GM19395 (cell line): Measurements from ENCODE around the gene ZFAND3.
"Not testable (repeated sequence)": the region's sequence is repeated elsewhere in the genome, so short reads cannot be mapped to it uniquely, and the experiment has no call there.

Experiments used
- ATAC-seq: cut with Tn5 transposase; IDR thresholded peaks from one replicate; pipeline ENCODE4 v1.9.1; 2021; ENCODE audit warnings: mild to moderate bottlenecking, moderate library complexity; ENCODE audit not compliant: unreplicated experiment

The ZFAND3 gene

DNA sequence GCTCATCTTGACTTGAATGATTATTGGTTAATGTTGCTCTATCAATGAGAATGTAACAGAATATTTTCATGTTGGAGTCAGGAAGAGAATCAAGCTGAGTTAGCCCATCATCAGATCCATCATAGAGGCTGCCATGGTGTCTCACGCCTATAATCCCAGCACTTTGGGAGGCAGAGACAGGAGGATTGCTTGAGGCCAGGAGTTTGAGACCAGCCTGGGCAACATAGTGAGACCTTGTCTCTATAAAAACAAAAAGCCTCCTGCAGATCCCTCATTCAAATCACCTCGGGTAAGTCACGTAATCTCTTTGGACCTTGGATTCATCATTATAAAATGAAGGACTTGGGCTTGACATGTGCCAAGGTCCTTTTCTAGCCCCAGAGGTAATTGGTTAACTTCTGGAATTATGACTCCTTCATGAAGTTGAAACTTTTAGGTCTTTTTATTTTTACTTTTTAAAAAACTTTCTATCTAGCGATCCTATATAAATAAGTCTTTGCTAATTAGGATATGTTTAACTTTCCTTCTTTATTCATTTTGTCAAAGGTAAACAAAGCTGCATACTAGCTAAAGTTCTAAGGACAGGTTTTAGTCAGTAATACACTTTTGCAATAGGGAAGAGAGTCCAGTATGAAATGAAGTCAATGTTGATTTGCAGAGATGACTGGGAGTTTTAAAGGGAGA lies 110.9 kb downstream of the ZFAND3 start:
- ATAC-seq = no peak

DNA sequence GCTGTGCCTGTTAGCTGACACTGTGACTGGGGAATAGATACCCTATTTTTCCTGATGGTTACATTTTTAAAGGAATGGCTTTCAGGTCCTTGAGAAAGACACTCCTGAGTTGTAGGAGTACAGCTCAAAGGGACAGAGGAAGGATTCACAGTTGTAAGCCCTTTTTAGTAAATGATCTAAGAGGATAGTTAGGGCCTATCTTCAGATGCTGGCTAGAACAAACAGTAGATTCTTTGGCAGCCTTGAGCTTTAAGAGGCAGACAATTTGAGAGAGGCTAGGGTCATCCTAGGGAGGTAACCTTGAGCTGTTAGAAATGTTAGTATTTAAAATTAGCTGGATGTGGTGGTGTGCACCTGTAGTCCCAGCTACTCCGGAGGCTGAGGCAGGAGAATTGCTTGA lies 111.5 kb downstream of the ZFAND3 start:
- no peak for ATAC-seq

DNA sequence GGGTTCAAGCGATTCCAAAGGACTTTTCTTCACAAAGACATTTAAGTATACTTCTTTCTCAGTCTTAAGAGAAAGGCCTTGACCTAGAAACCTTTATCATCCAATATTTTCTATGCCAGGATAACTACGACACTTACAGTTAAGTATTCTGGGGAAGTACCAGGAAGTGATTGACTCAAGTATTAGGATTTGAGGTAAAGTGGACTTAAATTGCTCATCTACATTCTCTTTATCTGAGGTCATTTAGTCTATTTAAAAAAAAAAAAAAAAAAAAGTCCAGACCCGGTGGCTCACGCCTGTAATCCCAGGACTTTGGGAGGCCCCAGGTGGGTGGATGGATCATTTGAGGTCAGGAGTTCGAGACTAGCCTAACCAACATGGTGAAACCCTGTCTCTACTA lies 114.7 kb downstream of the ZFAND3 start:
- ATAC-seq = no peak

DNA sequence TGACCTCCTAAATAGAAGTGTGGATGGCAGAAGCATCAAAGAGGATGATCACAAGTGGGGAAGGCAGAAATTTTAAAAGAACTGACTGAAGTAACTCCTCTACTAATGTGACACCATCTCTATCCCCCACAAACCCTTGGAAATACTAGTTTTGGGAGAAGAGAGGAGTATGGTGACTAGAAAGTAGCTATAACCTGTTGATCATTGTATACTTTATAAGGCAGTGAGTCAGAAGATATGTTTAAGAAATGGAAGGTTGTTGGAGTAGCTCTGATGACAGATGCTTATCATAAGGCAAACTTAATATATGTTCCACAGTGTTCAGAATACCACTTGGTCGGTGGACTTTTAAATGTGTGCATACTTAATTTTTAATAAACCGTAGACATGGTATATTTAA lies 116.6 kb downstream of the ZFAND3 start:
- no peak for ATAC-seq

DNA sequence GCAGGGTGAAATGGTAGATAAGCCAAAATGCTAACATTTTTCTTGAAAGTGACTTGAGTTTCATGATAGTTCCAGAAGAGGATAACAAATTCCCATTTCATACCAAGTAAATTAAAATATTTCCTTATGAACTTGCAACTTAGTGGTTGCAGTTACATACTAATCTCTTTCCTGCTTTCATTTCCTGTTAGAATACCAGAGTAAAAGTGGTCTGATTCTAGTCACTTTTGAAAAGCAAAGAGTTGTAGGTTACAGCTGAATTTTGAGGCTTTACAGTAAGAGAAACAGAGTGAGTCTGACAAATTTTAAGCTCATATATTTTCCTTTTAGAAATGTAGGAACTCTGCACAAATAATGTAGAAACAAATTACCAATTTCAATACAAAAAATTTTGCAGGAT lies 117.4 kb downstream of the ZFAND3 start:
- ATAC-seq = no peak

DNA sequence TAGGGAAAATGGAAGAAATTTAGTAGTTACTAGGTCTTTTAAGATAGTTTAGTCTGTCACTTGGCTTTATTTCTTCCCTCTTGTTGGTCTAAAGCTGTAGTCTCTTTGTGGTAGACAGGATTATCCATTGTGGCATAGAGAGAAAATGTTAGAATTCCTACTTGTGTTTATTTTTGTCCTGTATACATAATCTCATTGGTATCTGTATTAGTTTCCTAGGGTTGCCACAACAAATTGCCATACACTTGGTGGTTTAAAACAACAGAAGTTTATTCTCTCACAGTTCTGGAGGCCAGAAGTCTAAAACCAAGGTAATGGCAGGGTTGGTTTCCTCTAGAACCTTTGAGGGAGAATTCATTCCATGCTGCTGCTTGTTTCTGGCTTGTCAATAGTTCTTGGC lies 119.4 kb downstream of the ZFAND3 start:
- no peak for ATAC-seq

DNA sequence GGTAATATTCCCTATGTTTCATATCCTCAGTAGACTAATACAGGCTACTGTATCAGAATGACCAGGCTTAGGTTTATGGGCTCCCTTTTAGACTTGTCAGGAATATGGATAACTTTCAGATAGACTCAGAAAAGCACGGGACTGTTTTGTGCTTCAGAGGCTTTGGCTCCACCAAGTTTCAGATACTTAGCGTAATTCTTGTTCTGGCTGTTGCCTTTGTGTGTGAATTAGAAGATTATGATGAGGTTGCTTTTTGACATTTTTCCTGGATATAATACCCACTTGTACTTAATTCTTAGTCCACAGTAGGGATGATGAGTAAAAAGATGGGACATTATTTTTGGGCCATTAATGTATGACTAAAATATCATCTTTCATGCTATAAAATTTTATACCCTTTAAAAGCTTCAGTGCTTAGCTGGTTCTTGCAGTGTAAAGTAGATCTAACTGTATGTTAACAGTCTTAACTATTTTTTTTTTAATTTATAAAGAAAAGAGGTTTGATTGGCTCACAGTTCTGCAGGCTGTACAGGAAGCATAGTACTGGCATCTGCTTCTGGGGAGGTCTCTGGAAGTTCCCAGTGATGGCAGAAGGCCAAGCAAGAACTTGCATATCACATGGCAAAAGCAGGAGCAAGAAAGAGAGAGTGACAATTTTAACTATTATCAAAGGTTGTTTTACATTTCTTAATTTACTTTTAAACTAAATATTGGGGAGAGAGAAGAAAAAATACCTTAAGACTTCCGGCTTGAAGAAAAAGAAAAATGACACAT lies 120.7 kb downstream of the ZFAND3 start:
- ATAC-seq = no peak

DNA sequence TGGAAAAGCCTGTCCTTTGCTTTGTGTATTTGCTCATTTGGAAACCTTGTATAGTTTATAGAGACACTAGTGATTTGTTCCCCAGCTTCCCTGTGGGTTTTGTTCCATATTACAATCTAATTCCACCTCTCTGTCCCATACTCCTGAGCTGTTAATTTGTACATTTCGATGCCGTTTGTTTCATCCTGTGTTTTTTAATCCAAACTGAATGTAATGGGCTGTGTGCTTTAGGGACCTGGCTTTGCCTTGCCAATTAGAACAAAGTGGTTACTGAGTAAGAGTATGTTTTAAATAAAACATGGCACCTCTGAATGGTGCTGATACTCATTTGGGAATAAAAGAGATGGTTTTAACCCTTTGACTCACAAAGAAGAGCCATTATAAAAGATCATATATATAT lies 122.3 kb downstream of the ZFAND3 start:
- ATAC-seq = no peak

DNA sequence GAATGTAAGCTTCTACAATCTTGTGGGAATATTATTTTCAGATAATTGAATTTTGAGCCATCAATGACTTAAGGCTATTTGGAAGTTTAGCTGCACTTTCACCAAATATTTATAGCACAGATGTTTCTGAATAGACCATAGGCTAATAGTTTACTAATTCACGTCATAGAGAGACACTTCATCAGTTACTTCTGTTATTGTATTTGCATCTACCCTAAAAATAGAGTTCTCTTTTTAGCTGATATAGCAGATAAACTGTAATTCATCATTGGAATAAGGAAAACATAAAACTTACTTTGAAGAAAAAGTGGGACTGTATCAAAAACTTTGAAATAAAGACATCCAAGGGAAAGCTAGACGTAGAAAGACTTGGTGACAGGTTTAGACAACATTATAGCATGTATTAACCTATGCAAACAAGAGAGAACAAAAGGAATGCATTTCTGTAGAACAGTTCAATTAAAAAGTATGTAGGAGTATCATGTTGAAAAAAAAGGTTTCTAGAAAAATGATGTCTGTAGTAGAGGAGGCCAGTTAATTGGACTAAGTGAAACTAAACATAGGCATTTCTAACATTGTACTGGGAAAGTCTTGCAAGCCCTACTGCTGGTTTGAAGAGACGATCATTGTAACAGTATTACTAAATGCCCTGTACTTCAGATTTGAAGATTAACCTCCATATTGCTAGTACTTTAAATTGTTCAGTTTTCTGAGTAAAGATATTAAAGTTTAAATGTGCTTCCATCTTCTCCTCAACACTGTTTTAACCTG lies 123.3 kb downstream of the ZFAND3 start:
- no peak for ATAC-seq

DNA sequence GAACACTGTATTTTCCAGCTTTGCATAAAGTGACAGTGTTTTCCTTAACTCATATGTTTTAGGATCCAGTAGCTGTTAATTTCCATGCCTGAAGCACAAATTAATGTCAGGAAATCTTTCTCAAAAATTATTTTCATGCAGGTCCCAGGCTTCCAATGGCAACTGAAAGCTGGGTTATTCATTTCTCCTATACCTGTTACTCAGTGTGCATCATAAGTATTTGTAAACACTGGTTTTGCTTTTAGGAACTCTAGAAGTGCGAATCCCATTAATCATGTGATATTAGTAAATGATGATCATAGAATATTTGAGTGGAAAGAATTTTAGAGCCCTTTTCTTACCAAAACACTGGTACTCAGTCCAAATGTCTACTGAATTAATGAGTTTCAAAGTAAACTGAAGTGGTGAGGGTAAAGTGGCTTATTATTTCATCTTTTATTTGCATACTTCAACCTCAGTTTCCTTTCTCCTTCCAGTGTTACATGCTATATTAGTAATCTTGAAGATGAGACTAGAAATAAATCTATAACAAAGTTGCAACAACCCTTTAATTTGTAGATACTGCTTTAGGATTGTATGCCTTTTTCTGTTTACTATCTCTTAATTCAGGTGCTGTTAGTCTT lies 124.0 kb downstream of the ZFAND3 start:
- no peak for ATAC-seq

DNA sequence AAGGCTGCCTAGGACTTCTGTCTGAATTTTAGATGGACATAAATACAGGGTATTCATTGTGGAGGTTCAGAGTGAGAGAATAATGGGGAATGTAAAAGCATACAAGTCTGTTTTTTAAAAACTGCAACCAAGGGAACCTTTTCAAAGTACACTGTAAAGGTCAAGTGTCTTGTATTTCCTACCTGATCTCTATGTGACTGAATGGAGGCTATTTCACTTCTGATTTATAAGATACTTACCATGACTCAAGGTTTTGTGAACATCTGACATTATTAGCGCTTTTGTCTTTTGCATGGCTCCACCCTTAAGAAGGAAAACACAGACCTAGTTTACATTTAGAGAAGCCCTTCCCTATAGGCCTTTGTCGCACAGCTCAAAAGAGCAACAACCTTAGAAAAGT lies 126.5 kb downstream of the ZFAND3 start:
- no peak for ATAC-seq

DNA sequence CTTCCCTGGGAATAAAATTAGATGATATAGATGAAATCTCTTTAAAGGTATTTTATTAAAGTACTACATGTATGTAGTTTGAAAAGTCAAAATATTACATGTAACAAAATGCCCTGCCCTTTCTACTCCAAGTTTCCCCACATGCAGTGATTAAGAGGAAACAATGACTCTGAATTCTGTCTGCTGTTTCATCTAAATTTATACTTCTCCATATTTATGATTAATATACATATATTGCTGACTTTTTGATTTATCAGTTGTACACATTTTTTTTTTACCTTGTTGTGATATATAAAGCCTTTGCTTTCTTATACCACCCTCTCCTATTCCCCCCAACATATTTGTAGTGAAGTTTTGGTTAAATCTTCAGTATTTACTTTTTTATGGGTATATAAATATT lies 127.9 kb downstream of the ZFAND3 start:
- no peak for ATAC-seq

DNA sequence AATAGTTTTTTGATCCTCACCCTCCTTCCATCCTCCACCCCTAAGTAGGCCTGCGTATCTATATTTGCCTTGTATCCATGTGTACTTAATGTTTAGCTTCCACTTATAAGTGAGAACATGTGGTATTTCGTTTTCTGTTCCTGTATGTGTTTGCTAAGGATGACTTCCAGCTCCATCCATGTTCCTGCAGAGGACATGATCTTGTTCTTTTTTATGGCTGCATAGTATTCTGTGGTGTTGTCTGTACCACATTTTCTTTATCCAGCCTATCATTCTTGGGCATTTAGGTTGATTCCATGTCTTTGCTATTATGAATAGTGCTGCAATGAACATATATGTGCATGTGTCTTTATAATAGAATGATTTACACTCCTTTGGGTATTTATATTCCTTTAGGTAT lies 129.1 kb downstream of the ZFAND3 start:
- not testable (repeated sequence) for ATAC-seq

DNA sequence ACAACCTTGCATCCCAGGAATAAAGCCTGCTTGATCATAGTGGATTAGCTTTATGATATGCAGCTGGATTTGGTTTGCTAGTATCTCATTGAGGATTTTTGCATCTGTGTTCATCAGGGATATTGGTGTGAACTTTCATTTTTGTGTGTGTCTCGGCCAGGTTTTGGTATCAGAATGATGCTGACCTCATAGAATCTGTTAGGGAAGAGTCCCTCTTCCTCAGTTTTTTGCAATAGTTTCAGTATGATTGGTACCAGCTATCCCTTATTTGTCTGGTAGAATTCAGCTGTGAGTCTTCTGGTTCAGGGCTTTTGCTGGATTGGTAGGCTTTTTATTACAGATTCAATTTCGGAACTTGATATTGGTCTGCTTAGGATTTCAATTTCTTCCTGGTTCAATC lies 132.5 kb downstream of the ZFAND3 start:
- peak; percentile 65 for ATAC-seq

DNA sequence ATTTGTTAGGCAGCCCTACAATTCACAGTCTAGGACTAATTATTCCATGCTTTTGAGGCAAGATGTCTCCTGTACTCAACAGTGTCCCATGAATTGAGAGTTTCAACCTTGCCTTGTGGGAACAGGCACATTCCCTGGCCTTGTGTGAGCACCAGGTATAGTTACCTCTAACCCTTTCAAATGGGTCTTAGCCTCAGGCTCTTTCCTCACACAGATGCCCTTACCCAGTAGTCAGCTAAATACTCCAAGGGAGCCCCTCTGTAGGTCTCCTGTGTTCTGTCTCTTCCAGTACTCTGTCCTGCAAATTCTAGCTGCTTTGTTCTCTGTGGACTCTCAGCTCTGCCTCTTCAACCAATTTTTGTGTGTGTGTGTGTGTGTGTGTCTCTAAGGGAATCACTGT lies 135.3 kb downstream of the ZFAND3 start:
- no peak for ATAC-seq

DNA sequence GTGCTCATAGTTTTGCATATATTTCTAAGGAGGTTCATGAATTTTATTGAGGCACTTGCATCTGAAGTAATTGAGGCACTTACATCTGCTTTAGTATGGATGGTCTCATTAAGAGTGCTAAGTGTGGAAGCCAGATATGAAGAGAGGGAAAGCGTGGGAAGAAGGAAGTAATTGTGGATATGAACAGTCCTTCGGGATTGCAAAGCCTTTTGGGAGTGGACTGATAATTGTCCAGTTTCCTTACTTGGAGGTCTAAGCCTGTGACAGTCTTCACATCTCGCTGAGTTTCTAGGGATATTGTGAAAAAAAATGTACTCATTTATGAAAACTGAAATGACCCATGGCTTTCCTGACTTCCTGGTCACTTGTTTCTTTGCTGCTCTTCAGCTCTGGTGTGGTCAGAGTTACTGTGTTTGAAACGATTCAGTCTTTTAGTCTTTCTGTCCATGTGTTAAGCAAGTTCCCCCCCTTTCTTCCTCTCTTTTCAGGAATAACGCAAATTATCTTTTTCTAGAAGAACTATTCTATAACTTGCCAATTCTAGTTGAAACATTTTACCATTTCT lies 137.3 kb downstream of the ZFAND3 start:
- ATAC-seq = no peak

DNA sequence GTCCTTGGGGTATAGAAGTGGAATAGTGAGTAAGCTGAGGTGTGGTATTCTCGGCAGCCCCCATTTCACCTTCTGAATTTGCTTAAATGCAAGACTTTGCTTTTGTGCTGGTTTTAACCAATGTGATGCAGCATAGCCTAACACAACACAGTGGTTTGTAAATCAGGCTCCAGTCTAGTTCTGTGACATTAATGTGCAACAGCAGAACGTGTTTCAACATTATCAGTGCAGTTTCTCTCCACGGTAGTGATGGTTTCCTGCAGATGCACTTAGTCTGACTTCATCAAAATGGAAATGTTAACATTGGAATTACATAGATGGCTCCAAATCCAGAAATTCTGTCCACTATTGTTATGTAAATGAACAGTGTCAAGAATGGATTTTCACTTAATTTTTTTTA lies 139.5 kb downstream of the ZFAND3 start:
- ATAC-seq = no peak

DNA sequence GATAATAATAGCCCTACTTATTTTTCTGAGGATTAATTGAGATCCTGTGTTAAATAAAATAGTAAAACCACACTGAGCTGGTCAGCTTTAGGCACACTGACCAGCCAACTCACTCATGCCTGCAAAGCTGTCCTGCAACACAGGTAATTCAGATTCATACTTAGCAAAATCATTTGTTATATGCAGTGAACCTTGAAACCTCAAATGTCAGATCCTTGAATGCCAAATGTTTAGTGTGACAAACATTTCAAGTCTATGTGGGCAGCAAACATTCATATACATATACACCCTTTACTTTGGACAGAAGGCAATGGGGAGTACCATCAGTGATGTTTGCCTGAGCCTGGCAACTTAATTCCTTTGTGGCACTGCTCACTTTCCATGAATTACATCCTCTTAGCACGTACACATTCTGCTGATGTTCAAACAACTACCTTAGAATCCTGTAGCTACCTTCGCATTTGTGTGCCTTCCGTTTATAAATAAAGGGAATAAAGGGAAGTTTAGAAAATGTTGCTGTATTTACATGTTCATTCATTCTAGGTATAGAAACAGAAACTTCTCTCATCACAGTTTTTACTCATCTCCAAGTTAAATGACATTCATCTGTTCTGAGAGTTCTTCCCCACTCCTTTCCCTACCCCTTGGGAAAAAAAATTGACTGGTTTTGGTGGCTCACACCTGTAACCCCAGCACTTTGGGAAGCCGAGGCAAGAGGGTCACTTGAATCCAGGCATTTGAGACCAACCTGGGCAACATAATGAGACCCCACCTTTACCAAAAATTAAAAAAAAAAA lies 140.8 kb downstream of the ZFAND3 start:
- ATAC-seq = no peak

DNA sequence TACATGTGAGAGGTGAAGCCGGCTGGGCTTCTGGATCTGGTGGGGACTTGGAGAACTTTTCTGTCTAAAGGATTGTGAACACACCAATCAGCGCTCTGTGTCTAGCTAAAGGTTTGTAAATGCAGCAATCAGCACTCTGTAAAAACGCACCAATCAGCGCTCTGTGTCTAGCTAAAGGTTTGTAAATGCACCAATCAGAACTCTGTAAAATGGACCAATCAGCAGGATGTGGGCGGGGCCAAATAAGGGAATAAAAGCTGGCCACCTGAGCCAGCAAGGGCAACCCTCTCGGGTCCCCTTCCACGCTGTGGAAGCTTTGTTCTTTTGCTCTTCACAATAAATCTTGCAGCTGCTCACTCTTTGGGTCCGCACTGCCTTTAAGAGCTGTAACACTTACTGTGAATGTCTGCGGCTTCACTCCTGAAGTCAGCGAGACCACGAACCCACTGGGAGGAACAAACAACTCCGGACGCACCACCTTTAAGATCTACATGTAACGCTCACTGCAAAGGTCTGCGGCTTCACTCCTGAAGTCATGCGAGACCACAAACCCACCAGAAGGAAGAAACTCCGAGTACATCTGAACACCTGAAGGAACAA lies 143.1 kb downstream of the ZFAND3 start:
- ATAC-seq = not testable (repeated sequence)
